Esophagus (tissue), 2 donors: ENCODE data around the gene CMTM4. TPM values are rescaled to one million over a fixed set of nuclear protein-coding genes. Genes with fewer than 3 reads are reported as not detected.

ENCODE experiments used
- H3K27ac ChIP-seq, 2 donors: one replicate each; pipeline ENCODE4 v1.5.1; 2013; ENCODE audit warnings: low read depth in 2 of 2, mild to moderate bottlenecking in 2 of 2, inconsistent platforms in 1 of 2, low read length in 1 of 2, moderate library complexity in 1 of 2
- H3K27me3 ChIP-seq, 2 donors: one replicate each; pipeline ENCODE4 v1.6.1; 2013; ENCODE audit warnings: low read length in 2 of 2, control low read depth in 1 of 2, mild to moderate bottlenecking in 1 of 2; ENCODE audit not compliant: insufficient read depth in 2 of 2, control insufficient read depth in 1 of 2
- H3K36me3 ChIP-seq, 2 donors: one replicate each; pipeline ENCODE4 v1.6.1; 2013; ENCODE audit warnings: low read length in 1 of 2; ENCODE audit not compliant: control insufficient read depth in 2 of 2, insufficient read depth in 2 of 2
- H3K4me1 ChIP-seq, 2 donors: one replicate each; pipeline ENCODE4 v1.6.1; 2013; ENCODE audit warnings: low read length in 1 of 2; ENCODE audit not compliant: control insufficient read depth in 2 of 2, insufficient read depth in 2 of 2
- H3K4me3 ChIP-seq, 2 donors: one replicate each; pipeline ENCODE4 v1.5.1; 2013; ENCODE audit warnings: low read length in 2 of 2, mild to moderate bottlenecking in 2 of 2, low read depth in 1 of 2, moderate library complexity in 1 of 2
- H3K9me3 ChIP-seq, 2 donors: one replicate each; pipeline ENCODE4 v1.6.1; 2013; ENCODE audit warnings: mild to moderate bottlenecking in 2 of 2, low read depth in 1 of 2, low read length in 1 of 2, moderate library complexity in 1 of 2; ENCODE audit not compliant: control insufficient read depth in 2 of 2, insufficient read depth in 1 of 2
- WGBS, 2 donors: extraction: QIAGEN DNeasy Blood & Tissue Kit; methylation state at CpG; one replicate each; pipeline ENCODE4 v1.1.7; 2013; 5-methylcytosine and 5-hydroxymethylcytosine counted together
- polyA plus RNA-seq, 2 donors: library from polyadenylated mRNA; stranded (reverse); fragments of 200-250 nt; gene quantifications; one replicate each; pipeline ENCODE4 v1.2.3, GENCODE V29; 2013
- donor health status: healthy with polysubstance abuse.
- donor health status: Bipolar disorder and iron deficiency.

Gene CMTM4
- polyA plus RNA-seq, 2 donors: 5.1 to 7.3 TPM

DNA sequence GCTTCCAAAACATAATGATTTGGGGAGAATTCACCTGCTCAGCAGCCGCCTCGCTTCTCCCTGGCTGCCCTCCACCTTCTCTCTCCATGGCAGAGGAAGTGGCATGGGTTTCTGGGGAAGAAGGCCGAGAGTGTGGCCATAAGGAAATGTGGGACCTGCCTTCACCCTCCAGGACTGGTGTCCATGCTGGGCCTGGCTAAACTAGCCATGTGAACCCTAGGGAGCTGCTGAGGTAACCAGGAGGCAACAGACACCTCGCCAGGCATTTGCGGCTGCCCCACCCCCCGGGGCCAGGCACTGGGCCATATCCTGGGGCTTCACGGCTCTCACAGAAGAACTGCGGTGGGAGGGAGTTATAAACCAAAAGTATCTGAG is 9.9 kb upstream of the CMTM4 start:
- WGBS, 2 donors: 34 to 38% methylated on average over 8 of the region's 8 CpGs
- no peaks in the 10 kb centered on the region for H3K36me3 ChIP-seq
- H3K4me3 ChIP-seq: no peak overlapping the region
- no peaks in the 10 kb centered on the region for H3K9me3 ChIP-seq
- no peaks in the 10 kb centered on the region for H3K27me3 ChIP-seq
- peak overlapping the region; percentile 11 to 45 for H3K27ac ChIP-seq
- H3K4me1 ChIP-seq: peaks cover 0 to 4% of the 10 kb centered on the region in 2 donors

DNA sequence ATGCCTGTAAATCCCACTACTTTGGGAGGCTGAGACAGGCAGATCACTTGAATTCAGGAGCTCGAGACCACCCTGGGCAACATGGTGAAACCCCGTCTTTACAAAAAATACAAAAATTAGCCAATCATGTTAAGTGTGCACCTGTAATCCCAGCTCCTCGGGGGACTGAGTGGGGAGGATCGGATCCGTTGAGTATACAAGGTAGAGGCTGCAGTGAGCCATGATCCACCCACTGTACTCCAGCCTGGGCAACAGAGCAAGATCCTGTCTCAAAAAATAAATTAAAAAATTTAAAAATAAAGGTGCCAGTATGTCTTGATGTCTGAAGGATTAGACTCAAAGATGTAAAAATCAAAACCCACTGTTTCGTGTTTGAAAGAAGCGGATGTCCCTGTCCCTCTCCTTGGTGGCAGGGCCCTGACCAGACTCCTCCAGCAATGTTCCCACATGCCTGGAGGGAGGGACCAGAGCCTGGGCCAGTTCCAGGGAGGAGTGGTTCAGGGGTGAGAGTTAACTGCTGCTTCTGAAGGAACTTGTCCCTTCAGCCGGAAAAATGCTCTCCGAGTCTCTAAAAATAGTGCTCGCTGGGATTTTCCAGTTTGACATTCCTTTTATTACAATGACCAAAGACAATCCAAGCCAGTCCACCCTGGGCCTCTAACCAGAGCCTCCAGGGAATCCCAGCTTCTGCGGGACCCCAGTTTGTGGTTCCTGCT is 9.4 kb upstream of the CMTM4 start:
- H3K27me3 ChIP-seq: no peaks in the 10 kb centered on the region
- peaks cover 0 to 4% of the 10 kb centered on the region in 2 donors for H3K4me1 ChIP-seq
- no peaks in the 10 kb centered on the region for H3K9me3 ChIP-seq
- WGBS, 2 donors: 64 to 72% methylated on average over 11 of the region's 11 CpGs
- peak overlapping the region; percentile 11 to 45 for H3K27ac ChIP-seq
- no peak overlapping the region for H3K4me3 ChIP-seq
- no peaks in the 10 kb centered on the region for H3K36me3 ChIP-seq

DNA sequence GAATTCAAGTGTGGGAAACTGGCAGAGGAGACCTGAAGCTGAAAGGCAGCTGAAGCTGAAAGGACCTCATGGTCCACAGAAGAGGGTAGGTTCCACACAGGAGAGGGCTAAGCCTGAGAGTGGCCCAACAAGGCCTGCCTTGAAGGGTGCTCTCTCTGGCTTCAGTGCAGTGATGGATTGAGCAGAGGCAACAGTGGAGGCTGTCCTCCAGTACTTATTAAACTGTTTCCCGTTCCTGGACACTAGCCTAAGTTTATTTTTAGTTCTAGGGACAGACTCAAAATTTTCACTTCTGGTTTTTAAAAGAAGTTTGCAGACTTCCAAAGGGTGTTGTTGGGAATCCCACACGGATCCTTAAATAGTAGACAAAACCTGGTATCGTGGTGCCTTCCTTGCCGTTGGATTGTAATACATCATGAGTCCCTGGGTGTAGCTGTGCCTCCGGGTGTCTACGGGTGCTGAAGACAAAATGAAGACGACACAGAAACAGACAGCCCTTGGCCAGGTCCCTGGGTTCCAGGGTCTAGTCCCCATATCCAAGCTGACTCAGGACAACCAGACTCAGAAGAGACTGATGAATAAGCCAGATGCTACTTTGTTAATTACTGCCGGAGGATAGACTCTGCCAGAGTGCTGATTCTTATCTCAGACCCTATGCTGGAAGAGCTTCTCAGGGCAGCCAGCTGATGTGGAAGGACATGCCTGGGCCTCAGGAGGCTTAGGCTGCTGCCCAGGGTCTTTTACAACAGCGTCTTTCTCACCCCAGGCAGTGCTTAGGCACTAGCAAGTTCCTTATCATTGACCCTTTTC is 7.1 kb upstream of the CMTM4 start:
- Histone ChIP-seq H3K36me3 (no peaks in the 10 kb centered on the region), H3K27ac (no peak overlapping the region), H3K4me1 (peaks cover 0 to 4% of the 10 kb centered on the region in 2 donors), H3K27me3 (no peaks in the 10 kb centered on the region), H3K4me3 (no peak overlapping the region), H3K9me3 (no peaks in the 10 kb centered on the region)
- 55 to 58% methylated on average over 9 of the region's 9 CpGs for WGBS, 2 donors

GRCh38 chr16:66701516-66701915 is 5.0 kb upstream of the CMTM4 start:
- Histone ChIP-seq H3K4me1 (peaks cover 0 to 2% of the 10 kb centered on the region in 2 donors), H3K9me3 (no peaks in the 10 kb centered on the region), H3K27me3 (no peaks in the 10 kb centered on the region), H3K36me3 (no peaks in the 10 kb centered on the region), H3K4me3 (no peak overlapping the region), H3K27ac (no peak overlapping the region)
- whole genome bisulfite sequencing, 2 donors: 98% methylated on average over 2 of the region's 2 CpGs

GRCh38 chr16:66701026-66701425 is 4.5 kb upstream of the CMTM4 start:
- no peaks in the 10 kb centered on the region for H3K4me1 ChIP-seq
- no peaks in the 10 kb centered on the region for H3K36me3 ChIP-seq
- no peak overlapping the region for H3K4me3 ChIP-seq
- WGBS, 2 donors: 85% methylated on average over 2 of the region's 2 CpGs
- no peak overlapping the region for H3K27ac ChIP-seq
- no peaks in the 10 kb centered on the region for H3K9me3 ChIP-seq
- H3K27me3 ChIP-seq: no peaks in the 10 kb centered on the region

DNA sequence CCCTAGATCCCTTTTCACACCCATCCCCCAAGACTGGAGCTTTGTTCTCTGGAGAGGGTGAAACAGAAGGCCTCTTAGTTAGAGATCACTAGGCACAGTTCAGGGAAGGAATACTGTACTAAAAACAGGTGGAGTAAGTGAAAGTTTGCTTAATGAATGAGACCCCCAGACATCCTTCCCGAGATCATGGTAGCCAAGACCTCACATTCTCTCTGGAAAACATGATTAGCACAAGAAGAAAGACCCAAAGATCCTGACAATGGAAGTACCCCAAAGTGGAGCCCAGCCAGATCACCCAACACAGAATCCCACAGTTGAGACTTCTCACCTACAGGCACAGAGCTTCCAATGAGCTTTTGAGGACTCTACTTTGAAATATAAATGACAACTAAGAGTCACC is 3.4 kb upstream of the CMTM4 start:
- H3K4me3 ChIP-seq: no peak overlapping the region
- WGBS, 2 donors: 74 to 75% methylated on average over 1 of the region's 1 CpG
- no peaks in the 10 kb centered on the region for H3K27me3 ChIP-seq
- no peaks in the 10 kb centered on the region for H3K36me3 ChIP-seq
- H3K27ac ChIP-seq: no peak overlapping the region
- peaks cover 0 to 5% of the 10 kb centered on the region in 2 donors for H3K4me1 ChIP-seq
- no peaks in the 10 kb centered on the region for H3K9me3 ChIP-seq

- WGBS, 2 donors: 86 to 89% methylated on average over 7 of the region's 7 CpGs
- Histone ChIP-seq H3K4me3 (no peak overlapping the region), H3K27me3 (no peaks in the 10 kb centered on the region), H3K9me3 (no peaks in the 10 kb centered on the region), H3K4me1 (peaks cover 0 to 5% of the 10 kb centered on the region in 2 donors), H3K36me3 (no peaks in the 10 kb centered on the region), H3K27ac (no peak overlapping the region)
These were observed 1.5 kb upstream of the CMTM4 start for GRCh38 chr16:66698046-66698445.

DNA sequence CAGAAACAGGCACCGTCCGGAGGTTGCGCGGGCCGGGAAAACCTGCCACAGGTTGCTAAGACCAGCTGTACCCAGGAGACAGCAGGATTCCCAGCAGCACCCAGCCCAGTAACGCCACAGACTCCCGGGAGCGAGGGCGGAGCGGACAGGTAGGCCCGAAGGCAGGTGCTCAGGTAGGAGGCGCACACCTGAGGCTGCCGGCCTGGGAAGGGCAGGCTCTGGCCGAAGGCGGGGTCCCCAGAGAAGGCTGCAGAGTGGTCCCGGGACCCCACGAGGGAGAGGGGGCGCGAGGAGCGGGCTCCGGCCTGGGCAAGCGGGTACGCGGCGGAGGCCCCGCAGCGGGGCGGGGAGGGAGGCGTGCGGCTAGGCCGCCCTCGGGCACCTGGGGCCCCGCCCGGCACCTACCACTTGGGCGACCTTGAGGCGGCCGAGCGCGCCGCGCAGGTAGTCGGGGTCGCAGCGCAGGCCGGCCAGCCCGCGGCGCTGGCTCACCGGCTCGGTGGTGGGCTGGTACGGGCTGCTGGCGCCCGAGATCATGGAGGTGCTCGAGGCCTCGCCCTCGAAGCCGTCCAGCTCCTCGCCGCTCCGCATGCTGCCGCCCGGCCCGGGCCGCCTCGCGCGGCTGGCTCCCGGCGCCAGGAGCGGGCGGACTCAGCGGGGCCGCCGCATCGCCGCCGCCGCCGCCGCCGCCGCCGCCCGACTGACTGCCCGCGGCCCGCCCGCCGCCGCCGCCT is 441 bp downstream of the CMTM4 start:
- H3K27me3 ChIP-seq: no peaks in the 10 kb centered on the region
- H3K9me3 ChIP-seq: no peaks in the 10 kb centered on the region
- H3K4me1 ChIP-seq: peaks cover 0 to 5% of the 10 kb centered on the region in 2 donors
- H3K27ac ChIP-seq: peak overlapping the region; percentile 74 to 89
- H3K4me3 ChIP-seq: peak overlapping the region; percentile 61 to 66
- WGBS, 2 donors: 2% methylated on average over 67 to 91 of the region's 91 CpGs
- no peaks in the 10 kb centered on the region for H3K36me3 ChIP-seq

DNA sequence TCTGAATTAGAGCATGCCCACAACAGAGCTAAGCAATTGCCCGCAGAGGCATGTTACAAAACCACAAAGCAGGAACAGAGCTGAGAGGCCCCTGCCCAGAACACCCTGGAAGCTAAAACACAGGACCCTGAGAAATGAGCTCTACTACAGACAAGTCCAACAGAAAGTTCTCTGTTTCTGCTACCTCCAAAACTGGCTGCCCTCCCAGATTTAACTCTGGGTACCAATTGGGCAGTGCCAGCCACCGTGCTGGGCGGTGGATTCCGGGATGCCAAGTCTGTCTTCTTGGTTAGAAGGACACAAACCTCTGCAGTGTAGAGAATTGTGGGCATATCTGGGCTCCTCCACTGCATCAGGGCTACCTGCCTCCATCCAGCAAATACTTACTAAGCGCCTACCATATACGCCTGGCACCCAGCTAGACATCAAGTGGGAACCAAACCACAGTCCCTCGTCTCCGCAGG is 1.0 kb downstream of the CMTM4 start:
- H3K27me3 ChIP-seq: no peaks in the 10 kb centered on the region
- no peaks in the 10 kb centered on the region for H3K9me3 ChIP-seq
- H3K4me1 ChIP-seq: peaks cover 0 to 5% of the 10 kb centered on the region in 2 donors
- WGBS, 2 donors: 20 to 31% methylated on average over 8 of the region's 8 CpGs
- no peaks in the 10 kb centered on the region for H3K36me3 ChIP-seq
- H3K4me3 ChIP-seq: peak overlapping the region; percentile 61 to 66
- H3K27ac ChIP-seq: peak overlapping the region; percentile 74 to 89
